ENCODE data around the gene DCTD.
"Not testable (repeated sequence)": the region's sequence is repeated elsewhere in the genome, so short reads cannot be mapped to it uniquely, and the experiment has no call there.

Gene DCTD

GRCh38 chr4:182920676-182921075 is 3.5 kb upstream of the DCTD start:
- DNase-seq: no peak

GRCh38 chr4:182918791-182919302 is 1.7 kb upstream of the DCTD start:
- no peak for DNase-seq

- DNase-seq: no peak
Observed at GRCh38 chr4:182918044-182918607, 940 bp upstream of the DCTD start.

GRCh38 chr4:182916483-182917181 is 554 bp downstream of the DCTD start:
- peak; percentile 77 for DNase-seq

- DNase-seq: no peak
Observed at GRCh38 chr4:182914357-182914756, 2.8 kb downstream of the DCTD start.

- DNase-seq: peak; percentile 37
Observed at GRCh38 chr4:182913621-182914020, 3.6 kb downstream of the DCTD start.

- DNase-seq: no peak
Observed at GRCh38 chr4:182913036-182913435, 4.2 kb downstream of the DCTD start.

GRCh38 chr4:182908124-182908523 is 9.1 kb downstream of the DCTD start:
- no peak for DNase-seq

GRCh38 chr4:182907396-182907795 is 9.8 kb downstream of the DCTD start:
- no peak for DNase-seq

- no peak for DNase-seq
Observed at GRCh38 chr4:182906786-182907185, 10.4 kb downstream of the DCTD start.

- no peak for DNase-seq
Observed at GRCh38 chr4:182905038-182905437, 12.1 kb downstream of the DCTD start.

- no peak for DNase-seq
Observed at GRCh38 chr4:182904211-182904761, 12.9 kb downstream of the DCTD start.

- DNase-seq: no peak
Observed at GRCh38 chr4:182903013-182903412, 14.2 kb downstream of the DCTD start.

GRCh38 chr4:182901337-182901736 is 15.8 kb downstream of the DCTD start:
- DNase-seq: no peak

- DNase-seq: not testable (repeated sequence)
Observed at GRCh38 chr4:182900021-182900420, 17.2 kb downstream of the DCTD start.

GRCh38 chr4:182898479-182898799 is 18.7 kb downstream of the DCTD start:
- DNase-seq: no peak

GRCh38 chr4:182897601-182898478 is 19.3 kb downstream of the DCTD start:
- no peak for DNase-seq

- no peak for DNase-seq
Observed at GRCh38 chr4:182896421-182896820, 20.8 kb downstream of the DCTD start.

GRCh38 chr4:182895791-182896292 is 21.3 kb downstream of the DCTD start:
- DNase-seq: no peak

- DNase-seq: no peak
Observed at GRCh38 chr4:182894681-182895275, 22.4 kb downstream of the DCTD start.

GRCh38 chr4:182893474-182894080 is 23.6 kb downstream of the DCTD start:
- DNase-seq: no peak

GRCh38 chr4:182893047-182893446 is 24.1 kb downstream of the DCTD start:
- DNase-seq: no peak
